ENCODE results near the gene ARHGEF33.

ARHGEF33 gene

DNA sequence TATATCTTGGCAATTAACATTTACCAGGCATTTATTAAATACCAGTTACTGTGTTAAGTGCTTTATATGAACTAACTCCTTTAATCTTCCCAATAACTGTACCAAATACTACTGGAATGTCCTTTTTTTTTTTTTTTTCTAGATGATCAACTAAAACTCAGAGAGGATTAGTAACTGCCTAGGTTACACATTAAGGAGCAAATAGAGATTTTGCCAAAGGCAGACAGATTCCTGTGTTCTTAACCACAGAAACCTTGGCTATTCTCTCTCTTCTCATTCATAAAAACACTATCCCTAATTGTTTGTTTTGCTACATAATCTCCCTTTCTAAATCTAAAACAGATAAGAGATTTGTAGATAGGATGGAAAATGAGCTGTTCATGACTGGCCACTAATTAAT lies 27.2 kb upstream of the ARHGEF33 start:
- Histone ChIP-seq H3K79me2 (ENCODE audit: insufficient read depth, low read length) (no peaks in the 10 kb centered on the region), H3K36me3 (ENCODE audit: low read length) (peaks cover 13% of the 10 kb centered on the region; the same call in 1 of the 2 replicates), H3K27me3 (ENCODE audit: low read length) (no peaks in the 10 kb centered on the region), H2AFZ (ENCODE audit: low read depth, low read length, severe bottlenecking) (no peak overlapping the region), H3K27ac (ENCODE audit: low read depth, low read length) (no peak overlapping the region), H3K4me2 (ENCODE audit: low read depth, low read length, poor library complexity, severe bottlenecking) (no peak overlapping the region), H3F3A (ENCODE audit: insufficient read depth) (no peaks in the 10 kb centered on the region), H3K4me3 (ENCODE audit: insufficient read depth, low read length, poor library complexity, severe bottlenecking) (no peak overlapping the region), H3K9ac (ENCODE audit: low read length) (no peak overlapping the region), H3K9me2 (replicated peaks; ENCODE audit: insufficient read depth, low read length) (no peaks in the 10 kb centered on the region), H3K9me3 (ENCODE audit: insufficient read depth, low read length) (no peaks in the 10 kb centered on the region), H4K20me1 (ENCODE audit: low read depth, low read length) (no peaks in the 10 kb centered on the region)
- TF ChIP-seq, protein P1, sequence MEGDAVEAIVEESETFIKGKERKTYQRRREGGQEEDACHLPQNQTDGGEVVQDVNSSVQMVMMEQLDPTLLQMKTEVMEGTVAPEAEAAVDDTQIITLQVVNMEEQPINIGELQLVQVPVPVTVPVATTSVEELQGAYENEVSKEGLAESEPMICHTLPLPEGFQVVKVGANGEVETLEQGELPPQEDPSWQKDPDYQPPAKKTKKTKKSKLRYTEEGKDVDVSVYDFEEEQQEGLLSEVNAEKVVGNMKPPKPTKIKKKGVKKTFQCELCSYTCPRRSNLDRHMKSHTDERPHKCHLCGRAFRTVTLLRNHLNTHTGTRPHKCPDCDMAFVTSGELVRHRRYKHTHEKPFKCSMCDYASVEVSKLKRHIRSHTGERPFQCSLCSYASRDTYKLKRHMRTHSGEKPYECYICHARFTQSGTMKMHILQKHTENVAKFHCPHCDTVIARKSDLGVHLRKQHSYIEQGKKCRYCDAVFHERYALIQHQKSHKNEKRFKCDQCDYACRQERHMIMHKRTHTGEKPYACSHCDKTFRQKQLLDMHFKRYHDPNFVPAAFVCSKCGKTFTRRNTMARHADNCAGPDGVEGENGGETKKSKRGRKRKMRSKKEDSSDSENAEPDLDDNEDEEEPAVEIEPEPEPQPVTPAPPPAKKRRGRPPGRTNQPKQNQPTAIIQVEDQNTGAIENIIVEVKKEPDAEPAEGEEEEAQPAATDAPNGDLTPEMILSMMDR (IDR thresholded peaks at IDR 0.05; ENCODE audit: insufficient read depth, low read length, poor library complexity, severe bottlenecking) = no peak
- no peak for TF ChIP-seq EZH2phosphoT487 (conservative IDR thresholded peaks at IDR 0.05; ENCODE audit: low read length)

DNA sequence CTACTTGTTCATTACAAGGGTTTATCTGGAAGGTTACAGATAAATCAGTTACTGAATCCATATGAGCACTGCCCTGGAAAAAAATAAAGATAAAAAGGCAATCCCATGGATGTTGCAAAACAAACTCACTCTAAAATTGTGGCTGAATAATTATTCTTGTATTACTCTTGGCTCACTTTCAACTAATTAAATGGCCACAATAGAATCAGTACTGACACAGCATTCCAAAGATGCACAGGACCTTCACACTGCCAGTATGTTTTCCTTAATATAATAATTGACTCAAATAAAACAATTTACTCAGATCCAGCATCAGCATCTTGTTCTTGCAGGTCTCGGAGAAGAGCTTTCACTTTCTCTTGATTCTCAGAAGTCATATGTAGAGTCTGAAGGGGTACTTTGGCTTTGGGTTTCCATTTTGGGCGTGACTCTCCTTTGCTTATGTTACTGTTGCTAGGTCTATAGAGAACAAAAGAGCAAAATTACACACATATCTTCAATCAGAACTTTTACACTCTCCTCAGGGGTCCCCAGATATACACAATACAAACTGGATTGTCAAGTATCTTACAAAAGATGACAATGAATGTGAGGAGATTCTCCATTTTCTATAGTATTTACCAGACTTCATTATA lies 26.5 kb upstream of the ARHGEF33 start:
- Histone ChIP-seq H3K79me2 (ENCODE audit: insufficient read depth, low read length) (no peaks in the 10 kb centered on the region), H3K27ac (ENCODE audit: low read depth, low read length) (no peak overlapping the region), H3K4me2 (ENCODE audit: low read depth, low read length, poor library complexity, severe bottlenecking) (no peak overlapping the region), H4K20me1 (ENCODE audit: low read depth, low read length) (no peaks in the 10 kb centered on the region), H3K36me3 (ENCODE audit: low read length) (peaks cover 13% of the 10 kb centered on the region; the same call in 1 of the 2 replicates), H3K27me3 (ENCODE audit: low read length) (no peaks in the 10 kb centered on the region), H3K9me3 (ENCODE audit: insufficient read depth, low read length) (no peaks in the 10 kb centered on the region), H2AFZ (ENCODE audit: low read depth, low read length, severe bottlenecking) (no peak overlapping the region), H3K9me2 (replicated peaks; ENCODE audit: insufficient read depth, low read length) (no peaks in the 10 kb centered on the region), H3K9ac (ENCODE audit: low read length) (no peak overlapping the region), H3F3A (ENCODE audit: insufficient read depth) (no peaks in the 10 kb centered on the region), H3K4me3 (ENCODE audit: insufficient read depth, low read length, poor library complexity, severe bottlenecking) (no peak overlapping the region)
- TF ChIP-seq, protein P1 (IDR thresholded peaks at IDR 0.05; ENCODE audit: insufficient read depth, low read length, poor library complexity, severe bottlenecking) = no peak

DNA sequence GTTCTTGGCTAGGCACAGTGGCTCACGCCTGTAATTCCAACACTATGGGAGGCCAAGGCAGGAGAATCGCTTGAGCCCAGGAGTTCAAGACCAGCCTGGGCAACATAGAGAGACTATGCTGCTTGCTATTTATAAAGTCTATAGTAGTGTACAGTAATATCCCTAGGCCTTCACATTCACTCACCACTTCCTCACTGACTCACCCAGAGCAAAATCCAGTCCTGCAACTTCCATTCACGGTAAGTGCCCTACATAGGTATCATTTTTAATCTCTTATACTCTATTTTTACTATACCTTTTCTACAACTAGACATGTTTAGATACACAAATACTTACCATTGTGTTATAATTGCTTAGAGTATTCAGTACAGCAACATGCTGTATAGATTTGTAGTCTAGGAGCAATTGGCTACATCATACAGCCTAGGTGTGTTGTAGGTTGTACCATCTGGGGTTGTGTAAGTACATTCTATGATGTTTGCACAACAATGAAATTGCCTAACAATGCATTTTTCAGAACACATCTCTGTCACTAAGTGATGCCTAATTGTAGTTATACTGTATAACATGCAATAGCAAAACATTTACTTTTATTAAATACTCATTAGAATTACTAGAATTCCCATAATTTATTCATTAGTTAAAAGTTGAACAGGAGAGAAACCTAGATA lies 22.8 kb upstream of the ARHGEF33 start:
- Histone ChIP-seq H3K27ac (ENCODE audit: low read depth, low read length) (no peak overlapping the region), H3F3A (ENCODE audit: insufficient read depth) (no peaks in the 10 kb centered on the region), H3K9me3 (ENCODE audit: insufficient read depth, low read length) (no peaks in the 10 kb centered on the region), H3K36me3 (ENCODE audit: low read length) (0 out of 2 replicates have a peak, but pooled peaks cover 5% of the 10 kb centered on the region), H3K9ac (ENCODE audit: low read length) (no peak overlapping the region), H3K4me3 (ENCODE audit: insufficient read depth, low read length, poor library complexity, severe bottlenecking) (no peak overlapping the region), H2AFZ (ENCODE audit: low read depth, low read length, severe bottlenecking) (no peak overlapping the region), H3K9me2 (replicated peaks; ENCODE audit: insufficient read depth, low read length) (no peaks in the 10 kb centered on the region), H3K79me2 (ENCODE audit: insufficient read depth, low read length) (0 out of 2 replicates have a peak, but pooled peaks cover 8% of the 10 kb centered on the region), H3K4me2 (ENCODE audit: low read depth, low read length, poor library complexity, severe bottlenecking) (no peak overlapping the region), H4K20me1 (ENCODE audit: low read depth, low read length) (no peaks in the 10 kb centered on the region), H3K27me3 (ENCODE audit: low read length) (no peaks in the 10 kb centered on the region)
- TF ChIP-seq, protein P1 (IDR thresholded peaks at IDR 0.05; ENCODE audit: insufficient read depth, low read length, poor library complexity, severe bottlenecking) = no peak
- TF ChIP-seq EZH2phosphoT487 (conservative IDR thresholded peaks at IDR 0.05; ENCODE audit: low read length) = no peak
